ENCODE data around the gene IRF2. TPM values are rescaled to one million over a fixed set of nuclear protein-coding genes. Genes with fewer than 3 reads are reported as not detected.

Gene IRF2
- total RNA-seq, 2 experiments from 2014 or later: 45.1 to 46.5 TPM

DNA sequence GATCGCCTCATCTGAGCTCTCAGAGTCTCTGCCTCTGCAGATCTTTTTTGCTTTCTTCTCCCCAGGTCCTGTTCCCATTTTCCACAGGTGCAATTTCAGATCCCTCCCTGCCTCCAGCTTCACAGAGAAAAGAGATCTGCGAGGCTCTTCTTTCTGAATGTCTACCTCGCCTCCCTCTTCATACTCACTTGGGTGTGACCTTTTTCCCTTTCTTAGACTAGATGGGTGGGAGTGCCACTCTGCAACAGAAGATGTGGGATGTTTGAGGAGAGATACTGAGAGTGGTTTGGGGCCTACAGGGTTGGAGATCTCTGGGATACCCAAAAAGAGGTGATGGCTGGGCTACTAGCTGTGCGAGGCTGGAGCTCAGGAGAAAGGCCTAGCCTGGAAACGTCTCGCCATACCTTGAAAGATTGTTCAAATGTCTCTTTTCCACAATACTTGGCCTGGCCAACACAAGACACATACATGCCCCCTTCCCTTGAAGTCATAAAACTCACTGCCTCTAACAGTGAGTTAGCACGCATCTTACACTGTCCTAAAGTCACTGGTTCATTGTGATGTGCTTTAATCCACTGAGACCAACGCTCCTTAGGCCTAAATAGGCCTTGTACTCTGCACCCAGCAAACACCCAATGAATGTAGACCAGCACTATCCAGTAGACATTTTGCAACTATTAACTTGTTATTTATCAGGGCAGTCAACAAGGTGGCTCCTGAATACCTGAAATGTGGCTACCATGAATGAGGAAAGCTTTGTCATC, 33.6 kb downstream of the IRF2 start:
- POLR2A ChIA-PET: no interaction called here

GRCh38 chr4:184439856-184440594, 34.3 kb downstream of the IRF2 start:
- ChIA-PET POLR2A (no interaction called here), CTCF (no interaction called here)

More for the DNA sequence above, 33.6 kb downstream of the IRF2 start:
- CTCF ChIA-PET: interaction anchor here (0.7 kb wide), 1 partner anchor 130 kb away, joined by 3 read pairs; no protein-coding TSS in a partner anchor

DNA sequence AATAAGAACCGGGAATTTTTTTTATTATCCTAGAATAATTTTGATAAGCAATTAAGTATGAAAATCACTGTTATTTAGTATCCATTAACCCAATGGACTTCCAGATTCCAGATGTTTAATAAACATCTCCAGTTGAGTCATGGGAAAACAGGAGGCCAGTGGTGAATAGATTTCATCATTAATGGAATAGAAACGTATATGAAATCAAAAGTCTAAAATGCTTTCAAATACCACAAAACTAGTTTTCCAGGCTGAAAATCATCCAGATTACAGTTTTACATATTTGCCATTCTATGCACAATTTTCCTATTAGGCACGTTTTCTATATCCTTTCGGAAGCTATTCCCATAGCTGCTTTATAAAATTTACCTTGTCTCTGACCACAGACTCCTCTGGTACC, 35.0 kb downstream of the IRF2 start:
- ChIA-PET POLR2A (no interaction called here), CTCF (no interaction called here)

- ChIA-PET POLR2A (no interaction called here), CTCF (no interaction called here)
These were observed 36.0 kb downstream of the IRF2 start for GRCh38 chr4:184438375-184438774.

- ChIA-PET POLR2A (interaction anchor here (0.6 kb wide), 1 partner anchor 37 kb away, joined by 7 read pairs; no protein-coding TSS in a partner anchor), CTCF (no interaction called here)
These were observed 36.6 kb downstream of the IRF2 start for GRCh38 chr4:184437565-184438265.

DNA sequence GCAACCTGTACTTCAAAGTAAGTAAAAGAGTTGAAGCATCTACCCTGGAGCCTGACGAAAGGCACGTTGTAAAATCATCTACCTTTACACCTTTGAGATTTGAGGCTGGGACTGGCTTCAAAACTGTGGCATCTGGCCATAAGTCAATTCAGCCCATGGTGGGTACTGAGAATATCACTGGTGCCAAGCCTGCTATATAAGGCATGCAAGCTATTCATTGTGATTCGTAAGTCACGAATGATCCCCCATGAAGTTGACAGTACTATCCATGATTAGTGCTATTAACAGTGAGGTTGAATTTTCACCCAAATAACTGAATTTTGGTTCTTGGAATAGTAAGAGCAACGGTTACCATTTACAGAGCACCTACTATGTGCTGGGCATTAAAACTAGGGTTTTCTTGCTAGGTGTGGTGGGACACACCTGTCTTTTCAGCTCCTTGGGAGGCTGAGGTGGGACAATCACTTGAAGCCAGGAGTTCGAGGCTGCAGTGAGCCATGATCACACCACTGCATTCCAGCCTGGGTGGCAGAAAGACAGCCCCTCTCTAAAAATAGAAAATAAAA, 39.8 kb downstream of the IRF2 start:
- POLR2A ChIA-PET: interaction anchor here (0.9 kb wide), 1 partner anchor 14 kb away, joined by 3 read pairs; no protein-coding TSS in a partner anchor
- CTCF ChIA-PET: interaction anchor here (0.6 kb wide), 1 partner anchor 150 kb away, joined by 3 read pairs; no protein-coding TSS in a partner anchor

DNA sequence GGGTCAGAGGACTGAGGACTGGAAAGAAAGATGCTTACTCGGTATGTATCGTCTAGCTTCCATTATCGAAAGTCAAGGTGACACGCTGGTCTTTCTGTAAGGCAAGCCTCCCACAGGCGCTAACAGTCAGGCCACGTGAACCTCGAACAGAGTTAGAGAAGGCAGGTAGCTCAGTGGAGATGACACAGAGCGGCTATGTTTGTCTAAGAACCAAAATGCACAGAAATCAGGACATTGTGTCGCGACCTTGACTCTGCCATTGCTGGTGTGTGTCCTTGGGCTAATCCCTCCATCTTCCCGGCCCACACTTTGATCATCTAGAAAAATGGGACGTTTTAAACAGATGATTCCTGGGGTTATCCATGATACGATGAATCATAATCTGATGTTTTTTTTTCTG, 40.3 kb downstream of the IRF2 start:
- POLR2A ChIA-PET: interaction anchor here (0.9 kb wide), 1 partner anchor 15 kb away, joined by 3 read pairs; no protein-coding TSS in a partner anchor

DNA sequence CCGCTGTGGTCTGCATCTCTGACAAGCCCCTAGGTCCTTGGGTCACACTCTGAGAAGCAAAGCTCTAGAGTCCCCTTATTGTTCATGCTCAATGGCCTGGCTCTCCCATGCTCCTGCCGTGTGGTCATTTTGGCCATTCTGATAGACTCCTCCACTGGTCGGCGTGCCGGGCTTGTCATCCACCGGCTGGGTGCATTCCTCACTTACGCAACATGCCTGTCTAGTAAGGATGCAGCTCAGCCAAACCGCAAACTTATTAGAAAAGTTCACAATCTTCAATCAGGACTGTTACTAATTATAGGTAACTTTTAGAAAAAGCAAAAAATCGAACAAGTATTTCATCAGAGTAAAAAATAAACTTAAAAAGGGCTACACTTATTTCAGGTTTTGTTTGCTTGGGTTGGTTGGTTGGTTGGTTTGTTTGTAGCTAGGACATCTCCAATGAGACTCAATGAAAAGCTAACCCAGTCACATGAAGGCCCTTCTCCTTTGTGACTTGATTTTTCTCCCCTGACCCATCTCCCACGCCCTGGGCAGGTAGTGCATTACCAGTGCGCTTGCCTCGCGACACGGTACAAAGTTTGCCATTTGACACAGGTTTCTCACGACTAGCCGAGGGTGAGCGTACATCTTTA, 41.0 kb downstream of the IRF2 start:
- POLR2A ChIA-PET: no interaction called here
- CTCF ChIA-PET: interaction anchor here (1.1 kb wide), 1 partner anchor 17 kb away, joined by 3 read pairs; no protein-coding TSS in a partner anchor

More for the DNA sequence above, 40.3 kb downstream of the IRF2 start:
- CTCF ChIA-PET: interaction anchor here (0.6 kb wide), 1 partner anchor 151 kb away, joined by 3 read pairs; no protein-coding TSS in a partner anchor

- CTCF ChIA-PET: interaction anchor here (1.1 kb wide), 1 partner anchor 16 kb away, joined by 3 read pairs; no protein-coding TSS in a partner anchor
These were observed 42.0 kb downstream of the IRF2 start for GRCh38 chr4:184432127-184432922.

GRCh38 chr4:184430163-184430562, 44.2 kb downstream of the IRF2 start:
- POLR2A ChIA-PET: no interaction called here
- CTCF ChIA-PET: no interaction called here

More at GRCh38 chr4:184432127-184432922, 42.0 kb downstream of the IRF2 start:
- POLR2A ChIA-PET: no interaction called here

DNA sequence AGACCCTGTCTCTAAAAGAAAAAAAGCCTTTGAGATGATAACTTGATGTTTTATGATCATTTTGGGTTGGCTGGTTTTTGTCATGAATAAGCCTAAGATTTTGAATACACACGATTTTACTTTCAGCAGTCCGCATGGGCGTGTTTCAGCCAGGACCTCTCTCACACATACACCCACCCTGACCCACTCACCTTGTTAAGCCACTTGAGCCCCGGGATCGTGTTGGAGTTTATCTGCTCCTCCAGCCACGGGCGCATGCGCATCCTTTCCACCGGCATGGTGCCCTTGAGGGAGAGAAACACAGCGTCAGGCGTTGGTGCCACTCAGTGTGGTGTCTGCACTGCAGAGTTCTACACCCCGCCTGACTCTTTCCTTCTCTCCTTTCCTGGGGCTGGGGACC, 45.6 kb downstream of the IRF2 start:
- ChIA-PET CTCF (no interaction called here), POLR2A (no interaction called here)

- POLR2A ChIA-PET: no interaction called here
- CTCF ChIA-PET: interaction anchor here (0.8 kb wide), 1 partner anchor 32 kb away, joined by 3 read pairs; no protein-coding TSS in a partner anchor
These were observed 46.7 kb downstream of the IRF2 start for GRCh38 chr4:184427687-184428086.

DNA sequence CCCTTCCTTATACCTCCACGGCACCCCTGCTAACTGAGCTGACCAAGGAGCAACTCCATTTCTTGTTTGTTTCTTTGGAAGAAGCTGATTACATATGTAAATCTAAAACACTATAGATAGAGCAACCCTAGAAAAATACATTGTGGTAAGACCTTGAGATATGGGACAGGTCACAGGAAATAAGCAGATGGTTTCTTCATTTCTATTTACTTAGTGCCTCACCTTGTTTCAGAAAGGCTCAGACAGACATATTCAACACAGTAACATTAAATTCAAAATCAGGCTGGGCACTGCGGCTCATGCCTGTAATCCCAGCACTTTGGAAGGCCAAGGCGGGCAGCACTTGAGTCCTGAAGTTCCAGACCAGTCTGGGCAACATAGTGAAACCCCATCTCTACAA, 47.3 kb downstream of the IRF2 start:
- POLR2A ChIA-PET: no interaction called here
- CTCF ChIA-PET: no interaction called here

- ChIA-PET POLR2A (no interaction called here), CTCF (no interaction called here)
These were observed 49.2 kb downstream of the IRF2 start for GRCh38 chr4:184424993-184425758.

- POLR2A ChIA-PET: no interaction called here
- CTCF ChIA-PET: no interaction called here
These were observed 50.1 kb downstream of the IRF2 start for GRCh38 chr4:184424279-184424678.

DNA sequence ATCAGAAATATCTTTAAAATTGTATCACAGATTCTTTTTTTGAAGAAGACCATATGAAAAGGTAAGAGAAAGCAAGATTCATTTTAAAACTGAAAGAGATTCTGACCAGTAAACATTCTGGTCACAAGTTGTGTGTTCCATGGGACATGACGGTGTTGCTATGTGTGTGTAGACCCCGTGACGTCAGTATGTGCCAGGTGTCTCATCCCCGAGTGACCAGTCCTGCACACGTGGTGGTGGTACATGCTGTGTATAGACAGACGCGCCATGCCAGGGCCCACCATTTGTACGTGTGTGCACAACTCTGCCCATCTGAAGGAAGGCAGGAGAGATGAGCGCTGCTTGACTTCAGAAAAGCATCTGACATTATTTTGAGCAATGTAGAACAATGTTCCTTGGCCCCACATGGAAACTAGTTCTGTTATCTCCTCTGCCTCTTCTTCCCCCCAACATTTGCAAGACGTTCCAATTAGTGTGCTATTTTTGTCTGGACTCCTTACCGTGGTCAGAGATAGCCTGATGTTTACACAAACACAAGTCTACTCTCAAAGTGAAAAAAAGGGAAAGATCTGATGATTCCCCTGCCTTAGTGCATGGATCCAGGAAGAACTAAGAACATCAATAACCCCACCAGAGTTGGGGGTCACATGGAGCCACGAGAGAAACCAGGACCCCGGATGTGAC, 51.2 kb downstream of the IRF2 start:
- ChIA-PET CTCF (no interaction called here), POLR2A (no interaction called here)

DNA sequence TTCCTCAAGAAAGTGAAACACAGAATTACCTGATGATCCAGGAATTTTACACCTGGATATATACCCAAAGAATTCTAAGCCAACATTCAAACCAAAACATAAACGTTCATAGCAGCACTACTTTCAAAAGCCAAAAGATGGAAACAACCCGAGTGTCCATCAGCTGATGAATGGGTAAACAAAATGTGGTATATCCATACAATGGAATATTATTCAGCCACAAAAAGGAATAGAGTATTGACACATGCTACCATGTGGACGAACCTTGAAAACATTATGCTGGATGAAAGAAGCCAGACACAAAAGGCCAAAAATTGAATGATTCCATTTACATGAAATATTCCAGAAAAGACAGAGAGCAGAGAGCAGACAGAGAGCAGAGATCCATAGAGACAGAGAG, 52.0 kb downstream of the IRF2 start:
- ChIA-PET POLR2A (interaction anchor here (1.1 kb wide), 1 partner anchor 52 kb away, joined by 3 read pairs; the partner anchor contains the start of gene IRF2), CTCF (no interaction called here)

All from activated CD8-positive, alpha-beta memory T cell treated with anti-CD3 and anti-CD28 coated beads for 36 hours (primary cell).